ENCODE data around the gene COL16A1.

The COL16A1 gene

GRCh38 chr1:31695327-31695726, 8.5 kb downstream of the COL16A1 start:
- ChIA-PET POLR2A (no interaction called here), CTCF (no interaction called here)
- TF ChIP-seq TARDBP (IDR thresholded peaks at IDR 0.05) (no peak), FOXM1 (IDR thresholded peaks at IDR 0.05; ENCODE audit: borderline replicate concordance) (no peak), NFRKB (IDR thresholded peaks at IDR 0.05) (no peak), ELF4 (IDR thresholded peaks at IDR 0.05) (no peak), FOXA1 (IDR thresholded peaks at IDR 0.05) (no peak)
- DNase-seq (ENCODE audit: extremely low spot score), result no peak

GRCh38 chr1:31694964-31695313, 8.9 kb downstream of the COL16A1 start:
- no peak for DNase-seq (ENCODE audit: extremely low spot score)
- CTCF ChIA-PET, result interaction anchor here (0.8 to 1.0 kb wide), 2 partner anchors 10 to 25 kb away, joined by 3 read pairs; no protein-coding TSS in a partner anchor
- TF ChIP-seq ZNF384 (IDR thresholded peaks at IDR 0.05) (no peak), TARDBP (IDR thresholded peaks at IDR 0.05) (no peak), NFRKB (IDR thresholded peaks at IDR 0.05) (no peak), SP1 (IDR thresholded peaks at IDR 0.05) (no peak), LEF1 (IDR thresholded peaks at IDR 0.05; ENCODE audit: borderline replicate concordance) (no peak), FOXM1 (IDR thresholded peaks at IDR 0.05; ENCODE audit: borderline replicate concordance) (no peak), PKNOX1 (IDR thresholded peaks at IDR 0.05) (no peak)
- POLR2A ChIA-PET, result no interaction called here

DNA sequence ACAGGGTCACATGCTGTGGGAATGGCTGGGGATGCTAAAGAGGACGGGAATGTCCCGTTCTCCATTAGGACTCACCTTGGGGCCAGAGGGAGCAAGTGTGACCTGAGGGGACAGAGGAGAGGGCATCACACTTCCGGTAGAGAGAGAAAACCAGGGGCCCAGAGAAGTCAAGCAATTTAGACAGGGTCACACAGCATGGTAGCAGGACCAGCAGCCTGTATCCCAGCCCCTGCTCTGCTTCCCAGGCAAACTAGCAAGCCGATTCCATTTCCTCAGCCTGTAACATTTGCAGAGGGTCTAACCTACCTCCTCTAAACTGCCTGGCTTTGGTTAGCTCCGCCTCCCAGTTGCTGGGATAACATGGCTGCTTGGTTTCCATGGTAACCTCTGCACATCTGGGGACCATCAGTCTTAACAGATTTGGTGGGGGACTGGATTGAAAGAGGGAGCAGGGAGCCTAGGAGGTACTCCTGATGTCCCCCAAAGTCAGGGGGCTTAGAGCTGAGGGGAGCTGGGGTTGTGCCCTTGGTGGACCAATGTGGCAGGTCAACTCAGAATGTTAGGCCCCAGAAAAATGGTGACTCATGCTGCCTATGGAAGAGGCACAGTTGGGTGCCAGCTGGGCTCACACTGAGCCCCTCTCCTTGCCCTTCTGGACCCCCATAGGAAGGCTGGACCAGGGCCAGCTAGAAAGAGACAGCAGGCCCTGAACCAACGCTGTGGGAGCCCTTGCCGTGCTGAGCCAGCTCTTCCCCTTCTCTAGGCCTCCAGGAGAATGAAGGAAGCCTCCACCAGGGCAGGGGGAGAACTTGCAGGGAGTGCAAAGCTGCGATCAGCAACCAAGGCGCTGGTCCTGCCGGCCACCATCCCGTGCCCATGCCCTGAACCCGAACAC, 9.5 kb downstream of the COL16A1 start:
- CTCF ChIA-PET, result interaction anchor here (0.8 to 1.0 kb wide), 2 partner anchors 11 to 24 kb away, joined by 3 read pairs; no protein-coding TSS in a partner anchor
- TF ChIP-seq TARDBP (IDR thresholded peaks at IDR 0.05), result no peak
- TF ChIP-seq HDGF (IDR thresholded peaks at IDR 0.05; ENCODE audit: borderline replicate concordance), result no peak
- no peak for TF ChIP-seq LEF1 (IDR thresholded peaks at IDR 0.05; ENCODE audit: borderline replicate concordance)
- no peak for TF ChIP-seq FOXA1 (IDR thresholded peaks at IDR 0.05)
- no peak for TF ChIP-seq CTBP1 (IDR thresholded peaks at IDR 0.05; ENCODE audit: borderline replicate concordance)
- TF ChIP-seq FOXK2 (IDR thresholded peaks at IDR 0.05), result no peak
- no peak for TF ChIP-seq FOXM1 (IDR thresholded peaks at IDR 0.05; ENCODE audit: borderline replicate concordance)
- TF ChIP-seq ZNF384 (IDR thresholded peaks at IDR 0.05), result no peak
- TF ChIP-seq SP1 (IDR thresholded peaks at IDR 0.05), result no peak
- TF ChIP-seq L3MBTL2 (conservative IDR thresholded peaks at IDR 0.05), result no peak
- no peak for TF ChIP-seq ARNT (IDR thresholded peaks at IDR 0.05)
- TF ChIP-seq ELF4 (IDR thresholded peaks at IDR 0.05), result no peak
- no peak for TF ChIP-seq PKNOX1 (IDR thresholded peaks at IDR 0.05)
- no peak for DNase-seq (ENCODE audit: extremely low spot score)
- POLR2A ChIA-PET, result no interaction called here

DNA sequence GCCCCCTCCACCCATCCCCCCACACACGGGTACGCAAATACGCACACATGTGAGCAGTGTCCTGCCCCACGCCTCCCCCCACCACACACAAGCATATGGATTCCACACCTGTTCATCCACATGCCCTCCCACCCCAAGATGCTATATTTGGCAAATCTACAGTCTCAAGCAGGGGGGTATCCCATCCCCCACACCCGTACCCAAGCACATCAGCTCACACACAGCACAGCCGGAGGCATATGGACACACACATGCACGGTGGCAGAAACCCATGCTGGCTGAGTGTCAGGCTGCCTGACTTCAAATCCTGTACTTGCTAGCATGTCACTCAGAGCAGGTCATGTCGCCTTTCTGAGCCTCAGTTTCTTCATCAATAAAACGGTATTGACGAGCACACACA, 10.6 kb downstream of the COL16A1 start:
- ChIA-PET CTCF (no interaction called here), POLR2A (no interaction called here)
- TF ChIP-seq FOXK2 (IDR thresholded peaks at IDR 0.05) (no peak), NFRKB (IDR thresholded peaks at IDR 0.05) (no peak), LEF1 (IDR thresholded peaks at IDR 0.05; ENCODE audit: borderline replicate concordance) (no peak), CTBP1 (IDR thresholded peaks at IDR 0.05; ENCODE audit: borderline replicate concordance) (no peak), L3MBTL2 (conservative IDR thresholded peaks at IDR 0.05) (no peak), BHLHE40 (IDR thresholded peaks at IDR 0.05; ENCODE audit: borderline replicate concordance) (no peak), ARNT (IDR thresholded peaks at IDR 0.05) (no peak), ZNF384 (IDR thresholded peaks at IDR 0.05) (no peak), ELF4 (IDR thresholded peaks at IDR 0.05) (no peak)
- DNase-seq (ENCODE audit: extremely low spot score), result no peak

GRCh38 chr1:31691951-31692350, 11.9 kb downstream of the COL16A1 start:
- CTCF ChIA-PET, result no interaction called here
- POLR2A ChIA-PET, result no interaction called here
- DNase-seq (ENCODE audit: extremely low spot score), result no peak
- TF ChIP-seq FOXM1 (IDR thresholded peaks at IDR 0.05; ENCODE audit: borderline replicate concordance) (no peak), ZNF384 (IDR thresholded peaks at IDR 0.05) (no peak), PKNOX1 (IDR thresholded peaks at IDR 0.05) (no peak), SUZ12 (IDR thresholded peaks at IDR 0.05) (no peak), SP1 (IDR thresholded peaks at IDR 0.05) (no peak), L3MBTL2 (conservative IDR thresholded peaks at IDR 0.05) (no peak), ELF4 (IDR thresholded peaks at IDR 0.05) (no peak), BHLHE40 (IDR thresholded peaks at IDR 0.05; ENCODE audit: borderline replicate concordance) (no peak), HDGF (IDR thresholded peaks at IDR 0.05; ENCODE audit: borderline replicate concordance) (no peak), NFRKB (IDR thresholded peaks at IDR 0.05) (no peak), FOXK2 (IDR thresholded peaks at IDR 0.05) (no peak), CTBP1 (IDR thresholded peaks at IDR 0.05; ENCODE audit: borderline replicate concordance) (no peak), ARNT (IDR thresholded peaks at IDR 0.05) (no peak), TARDBP (IDR thresholded peaks at IDR 0.05) (no peak), FOXA1 (IDR thresholded peaks at IDR 0.05) (no peak), LEF1 (IDR thresholded peaks at IDR 0.05; ENCODE audit: borderline replicate concordance) (no peak)

GRCh38 chr1:31691446-31691845, 12.4 kb downstream of the COL16A1 start:
- ChIA-PET CTCF (interaction anchor here (1.1 kb wide), 1 partner anchor 12 kb away, joined by 3 read pairs; no protein-coding TSS in a partner anchor), POLR2A (no interaction called here)
- no peak for TF ChIP-seq CTBP1 (IDR thresholded peaks at IDR 0.05; ENCODE audit: borderline replicate concordance)
- TF ChIP-seq FOXM1 (IDR thresholded peaks at IDR 0.05; ENCODE audit: borderline replicate concordance), result no peak
- no peak for TF ChIP-seq SUZ12 (IDR thresholded peaks at IDR 0.05)
- TF ChIP-seq ARNT (IDR thresholded peaks at IDR 0.05), result no peak
- no peak for TF ChIP-seq L3MBTL2 (conservative IDR thresholded peaks at IDR 0.05)
- TF ChIP-seq PKNOX1 (IDR thresholded peaks at IDR 0.05), result no peak
- TF ChIP-seq NFRKB (IDR thresholded peaks at IDR 0.05), result no peak
- TF ChIP-seq HDGF (IDR thresholded peaks at IDR 0.05; ENCODE audit: borderline replicate concordance), result no peak
- no peak for TF ChIP-seq FOXK2 (IDR thresholded peaks at IDR 0.05)
- TF ChIP-seq SP1 (IDR thresholded peaks at IDR 0.05), result no peak
- TF ChIP-seq ZNF384 (IDR thresholded peaks at IDR 0.05), result no peak
- no peak for TF ChIP-seq ELF4 (IDR thresholded peaks at IDR 0.05)
- no peak for TF ChIP-seq FOXA1 (IDR thresholded peaks at IDR 0.05)
- no peak for TF ChIP-seq BHLHE40 (IDR thresholded peaks at IDR 0.05; ENCODE audit: borderline replicate concordance)
- no peak for TF ChIP-seq LEF1 (IDR thresholded peaks at IDR 0.05; ENCODE audit: borderline replicate concordance)
- no peak for TF ChIP-seq TARDBP (IDR thresholded peaks at IDR 0.05)
- DNase-seq (ENCODE audit: extremely low spot score), result no peak

Measured in HEK293T (cell line).